ENCODE data around the gene WNT3.

- TF ChIP-seq CTCF (IDR thresholded peaks at IDR 0.05; ENCODE audit: low read length) (no peak), EZH2 (IDR thresholded peaks at IDR 0.05; ENCODE audit: borderline replicate concordance, low read length) (no peak)
These were observed 2.8 kb downstream of the WNT3 start for GRCh38 chr17:46815474-46816353.

Measured in OCI-LY1 (cell line).